ENCODE measurements around the gene THOC1. TPM values are rescaled to one million over a fixed set of nuclear protein-coding genes. Genes with fewer than 3 reads are reported as not detected.

THOC1 gene
- total and polyA plus RNA-seq, 2 experiments from 2014 or later: 73.0 to 108 TPM

GRCh38 chr18:217532-218336, 50.1 kb downstream of the THOC1 start:
- no peak for ATAC-seq
- Histone ChIP-seq H3K79me2 (replicated peaks; ENCODE audit: insufficient read depth) (no peaks in the 10 kb centered on the region), H2AFZ (no peak overlapping the region), H4K20me1 (replicated peaks; ENCODE audit: insufficient read depth) (no peaks in the 10 kb centered on the region), H3K36me3 (ENCODE audit: insufficient read depth) (peaks cover 64% of the 10 kb centered on the region), H3K4me3 (no peak overlapping the region), H3K4me2 (no peak overlapping the region), H3K27ac (ENCODE audit: low read depth) (no peak overlapping the region), H3F3A (replicated peaks; ENCODE audit: low read depth) (no peaks in the 10 kb centered on the region), H3K27me3 (ENCODE audit: insufficient read depth) (no peaks in the 10 kb centered on the region), H3K4me1 (ENCODE audit: insufficient read depth) (no peaks in the 10 kb centered on the region), H3K9me2 (ENCODE audit: insufficient read depth) (no peaks in the 10 kb centered on the region)
- no peak overlapping the region for H3K4me3 Mint-ChIP-seq
- no peak for TF ChIP-seq ZNF462 (CRISPR knock-in tag; IDR thresholded peaks at IDR 0.05)
- DNase-seq (ENCODE audit: low spot score): no peak
- H3K27me3 Mint-ChIP-seq (ENCODE audit: insufficient read depth, low read depth, poor library complexity): peaks cover 4% of the 10 kb centered on the region
- 0 out of 2 replicates have a peak overlapping the region, but pooled peaks have one; percentile 53 for H3K27ac Mint-ChIP-seq
- no peaks in the 10 kb centered on the region for H3K4me1 Mint-ChIP-seq
- H3K9me3 Mint-ChIP-seq: no peaks in the 10 kb centered on the region
- peaks cover 64% of the 10 kb centered on the region for H3K36me3 Mint-ChIP-seq (ENCODE audit: low read depth)

- no peak overlapping the region for H3K4me2 ChIP-seq
- no peak overlapping the region for H2AFZ ChIP-seq
- no peak overlapping the region; the same call in 1 of the 2 replicates for H3K27ac Mint-ChIP-seq
- H3K9me3 Mint-ChIP-seq: no peaks in the 10 kb centered on the region
- no peak overlapping the region for H3K27ac ChIP-seq (ENCODE audit: low read depth)
- peaks cover 2% of the 10 kb centered on the region for H3K27me3 Mint-ChIP-seq (ENCODE audit: insufficient read depth, low read depth, poor library complexity)
- H3K4me1 ChIP-seq (ENCODE audit: insufficient read depth): no peaks in the 10 kb centered on the region
- no peaks in the 10 kb centered on the region for H4K20me1 ChIP-seq (replicated peaks; ENCODE audit: insufficient read depth)
- H3K36me3 ChIP-seq (ENCODE audit: insufficient read depth): peaks cover 62% of the 10 kb centered on the region
- DNase-seq (ENCODE audit: low spot score) (no peak), ATAC-seq (no peak)
- no peak overlapping the region for H3K4me3 Mint-ChIP-seq
- H3K4me3 ChIP-seq: no peak overlapping the region
- no peaks in the 10 kb centered on the region for H3K9me2 ChIP-seq (ENCODE audit: insufficient read depth)
- H3F3A ChIP-seq (replicated peaks; ENCODE audit: low read depth): no peaks in the 10 kb centered on the region
- TF ChIP-seq POLR2AphosphoS5 (IDR thresholded peaks at IDR 0.05; ENCODE audit: low read depth): no peak
- no peak for TF ChIP-seq ETS1 (IDR thresholded peaks at IDR 0.05)
- TF ChIP-seq NANOG (IDR thresholded peaks at IDR 0.05; ENCODE audit: borderline replicate concordance): no peak
- TF ChIP-seq EZH2 (IDR thresholded peaks at IDR 0.05; ENCODE audit: low read depth, unreplicated experiment): no peak
- no peak for TF ChIP-seq CTCF (conservative IDR thresholded peaks at IDR 0.05; ENCODE audit: low read depth in 2 of 2)
- no peak for TF ChIP-seq CREB1 (CRISPR knock-in tag; IDR thresholded peaks at IDR 0.05; ENCODE audit: low read depth)
- TF ChIP-seq ZNF114 (CRISPR knock-in tag; IDR thresholded peaks at IDR 0.05): no peak
- H3K4me1 Mint-ChIP-seq: peaks cover 6% of the 10 kb centered on the region; the same call in 2 of the 3 replicates
- no peaks in the 10 kb centered on the region for H3K27me3 ChIP-seq (ENCODE audit: insufficient read depth)
- peaks cover 73% of the 10 kb centered on the region for H3K36me3 Mint-ChIP-seq (ENCODE audit: low read depth)
- H3K79me2 ChIP-seq (replicated peaks; ENCODE audit: insufficient read depth): no peaks in the 10 kb centered on the region
Observed at GRCh38 chr18:215448-216010, 52.3 kb downstream of the THOC1 start.

Measured in GM23338 (cell line).